ENCODE measurements around the gene HOPX. TPM values are rescaled to one million over a fixed set of nuclear protein-coding genes. Genes with fewer than 3 reads are reported as not detected.

HOPX gene
- total RNA-seq, 4 donors from 2014 or later = 0.94 to 5.8 (median 2.1) TPM

DNA sequence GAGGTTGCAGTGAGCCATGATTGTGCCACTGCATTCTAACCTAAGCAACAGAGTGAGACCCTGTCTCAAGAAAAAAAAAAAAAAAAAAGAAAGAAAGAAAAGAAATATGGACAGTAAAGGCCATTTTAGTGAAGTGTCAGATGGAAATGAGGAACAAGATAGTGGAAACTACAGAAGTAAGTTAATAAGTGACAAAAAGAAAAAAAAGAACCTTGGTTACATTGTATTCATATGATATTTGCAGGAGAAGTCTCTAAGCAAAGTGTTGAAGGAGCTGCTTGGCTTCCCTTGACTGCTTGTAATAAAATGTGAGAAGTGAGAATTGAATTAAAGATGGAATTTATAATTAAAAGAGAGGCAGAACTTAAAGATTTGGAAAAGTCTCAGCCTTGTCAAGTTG, 73.2 kb downstream of the HOPX start:
- TF ChIP-seq, protein P1, sequence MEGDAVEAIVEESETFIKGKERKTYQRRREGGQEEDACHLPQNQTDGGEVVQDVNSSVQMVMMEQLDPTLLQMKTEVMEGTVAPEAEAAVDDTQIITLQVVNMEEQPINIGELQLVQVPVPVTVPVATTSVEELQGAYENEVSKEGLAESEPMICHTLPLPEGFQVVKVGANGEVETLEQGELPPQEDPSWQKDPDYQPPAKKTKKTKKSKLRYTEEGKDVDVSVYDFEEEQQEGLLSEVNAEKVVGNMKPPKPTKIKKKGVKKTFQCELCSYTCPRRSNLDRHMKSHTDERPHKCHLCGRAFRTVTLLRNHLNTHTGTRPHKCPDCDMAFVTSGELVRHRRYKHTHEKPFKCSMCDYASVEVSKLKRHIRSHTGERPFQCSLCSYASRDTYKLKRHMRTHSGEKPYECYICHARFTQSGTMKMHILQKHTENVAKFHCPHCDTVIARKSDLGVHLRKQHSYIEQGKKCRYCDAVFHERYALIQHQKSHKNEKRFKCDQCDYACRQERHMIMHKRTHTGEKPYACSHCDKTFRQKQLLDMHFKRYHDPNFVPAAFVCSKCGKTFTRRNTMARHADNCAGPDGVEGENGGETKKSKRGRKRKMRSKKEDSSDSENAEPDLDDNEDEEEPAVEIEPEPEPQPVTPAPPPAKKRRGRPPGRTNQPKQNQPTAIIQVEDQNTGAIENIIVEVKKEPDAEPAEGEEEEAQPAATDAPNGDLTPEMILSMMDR (IDR thresholded peaks at IDR 0.05; ENCODE audit: low read depth) = no peak

GRCh38 chr4:56606385-56606784, 74.7 kb downstream of the HOPX start:
- TF ChIP-seq, protein P1 (IDR thresholded peaks at IDR 0.05; ENCODE audit: low read depth) = no peak

- TF ChIP-seq, protein P1 (IDR thresholded peaks at IDR 0.05; ENCODE audit: low read depth) = no peak
These were observed 77.8 kb downstream of the HOPX start for GRCh38 chr4:56603297-56603696.

Other genes starting within 250 kb of the HOPX start
- 1 to 10 TPM; 4.1 to 5.7 (median 4.5) TPM for gene PPAT, start 245.7 kb downstream of the HOPX start, total RNA-seq
- gene PAICS, start 245.0 kb downstream of the HOPX start, total RNA-seq = 10 to 100 TPM; 18.1 to 24.5 (median 18.3) TPM
- 10 to 100 TPM; 45.6 to 90.3 (median 57.1) TPM for gene SRP72, start 213.7 kb downstream of the HOPX start, total RNA-seq
- gene ARL9, start 175.5 kb downstream of the HOPX start, total RNA-seq = not detected
- gene SPINK2, start 140.4 kb upstream of the HOPX start, total RNA-seq = not detected
- 10 to 100 TPM; 25.1 to 37.2 (median 32.1) TPM for gene REST, start 226.6 kb upstream of the HOPX start, total RNA-seq